H9 (cell line): ENCODE data around the gene RAI2. TPM values are rescaled to one million over a fixed set of nuclear protein-coding genes. Genes with fewer than 3 reads are reported as not detected.

Experiments used
- DNase-seq: peaks from one replicate; pipeline ENCODE4 v3.0.0-alpha.2; 2017
- H2AFZ ChIP-seq: one replicate; pipeline ENCODE4 v1.6.1; 2013; ENCODE audit warnings: mild to moderate bottlenecking, low read length, control low read depth, moderate library complexity
- H2AK5ac ChIP-seq: 2 replicates; pipeline ENCODE4 v1.6.1; 2013; ENCODE audit warnings: low read length, control low read depth, mixed read lengths; ENCODE audit not compliant: insufficient read length
- H2BK120ac ChIP-seq: one replicate; pipeline ENCODE4 v1.6.1; 2013; ENCODE audit warnings: low read depth, mild to moderate bottlenecking, low read length, control low read depth, inconsistent platforms; ENCODE audit not compliant: poor library complexity, severe bottlenecking
- H2BK12ac ChIP-seq: 2 replicates; pipeline ENCODE4 v1.6.1; 2013; ENCODE audit warnings: low read length, control low read depth, mixed read lengths, low read depth; ENCODE audit not compliant: insufficient read length
- H2BK15ac ChIP-seq: 2 replicates; pipeline ENCODE4 v1.6.1; 2013; ENCODE audit warnings: low read depth, low read length, control low read depth
- H2BK20ac ChIP-seq: one replicate; pipeline ENCODE4 v1.6.1; 2013; ENCODE audit warnings: low read depth, mild to moderate bottlenecking, low read length, control low read depth, inconsistent platforms; ENCODE audit not compliant: poor library complexity, severe bottlenecking
- H2BK5ac ChIP-seq: 2 replicates; pipeline ENCODE4 v1.6.1; 2013; ENCODE audit warnings: low read length, control low read depth, mixed read lengths; ENCODE audit not compliant: insufficient read length
- H3K14ac ChIP-seq: 2 replicates; pipeline ENCODE4 v1.6.1; 2013; ENCODE audit warnings: low read length, control low read depth; ENCODE audit not compliant: insufficient read depth
- H3K18ac ChIP-seq: 2 replicates; pipeline ENCODE4 v1.6.1; 2013; ENCODE audit warnings: low read depth, mild to moderate bottlenecking, mixed read lengths, low read length, control low read depth; ENCODE audit not compliant: insufficient read length
- H3K23ac ChIP-seq: 2 replicates; pipeline ENCODE4 v1.6.1; 2013; ENCODE audit warnings: low read length, control low read depth, mixed read lengths, low read depth; ENCODE audit not compliant: insufficient read length
- H3K23me2 ChIP-seq: 2 replicates; pipeline ENCODE4 v1.6.1; 2013; ENCODE audit warnings: low read depth, mild to moderate bottlenecking, mixed read lengths, low read length, control low read depth; ENCODE audit not compliant: insufficient read length, poor library complexity, severe bottlenecking
- H3K27ac ChIP-seq: 2 replicates; pipeline ENCODE4 v1.5.1; 2013; ENCODE audit warnings: low read length, control low read depth, mixed read lengths, low read depth; ENCODE audit not compliant: insufficient read length
- H3K27me3 ChIP-seq: 2 replicates; pipeline ENCODE4 v1.6.1; 2013; ENCODE audit warnings: low read length, control low read depth, inconsistent platforms; ENCODE audit not compliant: insufficient read depth
- H3K4ac ChIP-seq: 2 replicates; pipeline ENCODE4 v1.6.1; 2013; ENCODE audit warnings: low read depth, mild to moderate bottlenecking, control low read depth, inconsistent platforms, low read length, moderate library complexity
- H3K4me1 ChIP-seq: 2 replicates; pipeline ENCODE4 v1.6.1; 2013; ENCODE audit warnings: low read length, control low read depth, inconsistent platforms; ENCODE audit not compliant: insufficient read depth
- H3K4me2 ChIP-seq: 2 replicates; pipeline ENCODE4 v1.6.1; 2013; ENCODE audit warnings: low read length, control low read depth, mixed read lengths; ENCODE audit not compliant: insufficient read length, insufficient read depth
- H3K56ac ChIP-seq: 2 replicates; pipeline ENCODE4 v1.6.1; 2013; ENCODE audit warnings: low read depth, mild to moderate bottlenecking, mixed read lengths, low read length, control low read depth; ENCODE audit not compliant: insufficient read length
- H3K79me1 ChIP-seq: 2 replicates; pipeline ENCODE4 v1.6.1; 2013; ENCODE audit warnings: low read depth, mild to moderate bottlenecking, moderate library complexity, low read length, control low read depth, inconsistent platforms; ENCODE audit not compliant: insufficient read depth, poor library complexity, severe bottlenecking
- H3K79me2 ChIP-seq: 2 replicates; pipeline ENCODE4 v1.6.1; 2013; ENCODE audit warnings: low read length, control low read depth, inconsistent platforms; ENCODE audit not compliant: insufficient read depth
- H3K9ac ChIP-seq: 2 replicates; pipeline ENCODE4 v1.6.1; 2013; ENCODE audit warnings: low read length, control low read depth, mixed read lengths; ENCODE audit not compliant: insufficient read length; ENCODE audit errors: extremely low read depth
- H3K9me3 ChIP-seq: one replicate; pipeline ENCODE4 v1.6.1; 2013; ENCODE audit warnings: low read depth, low read length, inconsistent platforms; ENCODE audit not compliant: control insufficient read depth
- H3T11ph ChIP-seq: one replicate; pipeline ENCODE4 v1.6.1; 2013; ENCODE audit warnings: mild to moderate bottlenecking, low read length, control low read depth, inconsistent platforms
- H4K20me1 ChIP-seq: one replicate; pipeline ENCODE4 v1.6.1; 2013; ENCODE audit not compliant: control insufficient read depth, insufficient read length, insufficient read depth
- H4K5ac ChIP-seq: 2 replicates; pipeline ENCODE4 v1.6.1; 2013; ENCODE audit warnings: low read depth, mild to moderate bottlenecking, mixed read lengths, low read length, control low read depth; ENCODE audit not compliant: insufficient read length
- H4K8ac ChIP-seq: replicated peaks from 2 replicates; pipeline ENCODE4 v1.6.1; 2013; ENCODE audit warnings: low read length, control low read depth, mixed read lengths, low read depth; ENCODE audit not compliant: insufficient read length
- H4K91ac ChIP-seq: 2 replicates; pipeline ENCODE4 v1.6.1; 2013; ENCODE audit warnings: low read depth, mild to moderate bottlenecking, moderate library complexity, mixed read lengths, low read length, control low read depth; ENCODE audit not compliant: insufficient read length
- H3K27ac Mint-ChIP-seq, 3 experiments: 2 replicates in 2 of 3; 3 replicates in 1 of 3; pipeline ENCODE4 v1.8.0; 2020 to 2021; ENCODE audit warnings: mixed read lengths in 3 of 3, mild to moderate bottlenecking in 1 of 3, moderate library complexity in 1 of 3
- H3K27me3 Mint-ChIP-seq: 2 replicates; pipeline ENCODE4 v1.8.0; 2021; ENCODE audit warnings: low read depth, mild to moderate bottlenecking, moderate library complexity, mixed read lengths
- H3K36me3 Mint-ChIP-seq, 3 experiments: 2 replicates in 2 of 3; 3 replicates in 1 of 3; pipeline ENCODE4 v1.8.0; 2020 to 2021; ENCODE audit warnings: low read depth in 3 of 3, mixed read lengths in 3 of 3; ENCODE audit not compliant: insufficient read depth in 1 of 3
- H3K4me1 Mint-ChIP-seq, 2 experiments: 2 replicates each; pipeline ENCODE4 v1.8.0; 2020; ENCODE audit warnings: mixed read lengths in 2 of 2
- H3K4me3 Mint-ChIP-seq, 2 experiments: 2 replicates in 1 of 2; 3 replicates in 1 of 2; pipeline ENCODE4 v1.8.0; 2020 to 2021; ENCODE audit warnings: mild to moderate bottlenecking in 2 of 2, mixed read lengths in 2 of 2, moderate library complexity in 1 of 2
- H3K9me3 Mint-ChIP-seq, 2 experiments: 2 replicates in 1 of 2; 3 replicates in 1 of 2; pipeline ENCODE4 v1.8.0; 2020; ENCODE audit warnings: mild to moderate bottlenecking in 2 of 2, mixed read lengths in 2 of 2, moderate library complexity in 1 of 2
- WGBS: extraction: QIAGEN DNeasy Blood & Tissue Kit; methylation state at CpG from one replicate; pipeline ENCODE4 v1.1.7; 2013; ENCODE audit warnings: missing lambda C conversion rate, low lambda C conversion rate, mixed read lengths; ENCODE audit not compliant: insufficient read length; ENCODE audit errors: extremely low coverage; 5-methylcytosine and 5-hydroxymethylcytosine counted together
- total RNA-seq: library from RNA; stranded (reverse); gene quantifications from 2 replicates; pipeline ENCODE4 v1.2.1, GENCODE V29; 2021
- TF ChIP-seq, protein P1 (sequence below): fragments of 200-600 bp; sonication (generic); conservative IDR thresholded peaks from 3 replicates; pipeline ENCODE4 v1.8.0; 2021; ENCODE audit warnings: antibody characterized with exemption, mild to moderate bottlenecking

The RAI2 gene
- total RNA-seq, 1 experiment from 2014 or later, result 0.72 TPM

DNA sequence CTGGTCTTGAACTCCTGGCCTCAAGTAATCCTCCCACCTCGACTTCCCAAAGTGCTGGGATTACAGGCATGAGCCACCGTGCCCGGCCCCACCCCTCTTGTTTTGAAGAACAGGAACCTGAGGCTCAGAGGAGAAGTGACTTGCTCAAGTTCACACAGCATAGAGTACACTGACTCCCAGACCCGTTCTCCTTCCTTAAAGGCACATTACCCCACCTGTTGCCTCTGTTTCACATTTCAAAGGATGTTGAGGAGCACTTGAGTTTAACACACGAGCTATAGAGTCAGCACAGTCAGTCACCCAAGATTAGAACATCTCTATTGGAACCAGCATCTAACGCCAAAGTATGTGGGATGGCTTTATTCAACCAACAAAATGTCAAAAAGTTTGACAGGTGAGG lies 51.1 kb downstream of the RAI2 start:
- Histone ChIP-seq H2BK120ac (no peak overlapping the region), H2BK5ac (no peak overlapping the region), H2BK20ac (no peak overlapping the region), H3K79me2 (no peaks in the 10 kb centered on the region), H3K27ac (no peak overlapping the region), H3K4ac (no peak overlapping the region), H3K27me3 (no peaks in the 10 kb centered on the region), H3K4me1 (no peaks in the 10 kb centered on the region), H3K79me1 (no peaks in the 10 kb centered on the region), H4K91ac (no peak overlapping the region), H3K23me2 (no peaks in the 10 kb centered on the region), H3K18ac (no peak overlapping the region), H3K56ac (no peak overlapping the region), H3K14ac (no peak overlapping the region), H3K23ac (no peak overlapping the region), H4K8ac (no peak overlapping the region), H2AK5ac (no peak overlapping the region), H3K9me3 (no peaks in the 10 kb centered on the region), H4K20me1 (no peaks in the 10 kb centered on the region), H3K4me2 (no peak overlapping the region), H4K5ac (no peak overlapping the region), H3T11ph (no peak overlapping the region), H2AFZ (no peak overlapping the region), H3K9ac (no peak overlapping the region), H2BK12ac (no peak overlapping the region), H2BK15ac (no peak overlapping the region)
- Mint-ChIP-seq H3K36me3 (peaks cover 0 to 2% (median 0%) of the 10 kb centered on the region in 3 experiments; a peak in 2 of 7 replicates), H3K27me3 (peaks cover 3% of the 10 kb centered on the region), H3K4me3 (no peak overlapping the region), H3K9me3 (peaks cover 53 to 57% of the 10 kb centered on the region in 2 experiments), H3K4me1 (peaks cover 4 to 5% of the 10 kb centered on the region in 2 experiments; a peak in 1 of 4 replicates), H3K27ac (no peak overlapping the region)
- DNase-seq, result no peak
- WGBS, result no CpG with 5 or more reads among the region's 6 CpGs
- TF ChIP-seq, protein P1, sequence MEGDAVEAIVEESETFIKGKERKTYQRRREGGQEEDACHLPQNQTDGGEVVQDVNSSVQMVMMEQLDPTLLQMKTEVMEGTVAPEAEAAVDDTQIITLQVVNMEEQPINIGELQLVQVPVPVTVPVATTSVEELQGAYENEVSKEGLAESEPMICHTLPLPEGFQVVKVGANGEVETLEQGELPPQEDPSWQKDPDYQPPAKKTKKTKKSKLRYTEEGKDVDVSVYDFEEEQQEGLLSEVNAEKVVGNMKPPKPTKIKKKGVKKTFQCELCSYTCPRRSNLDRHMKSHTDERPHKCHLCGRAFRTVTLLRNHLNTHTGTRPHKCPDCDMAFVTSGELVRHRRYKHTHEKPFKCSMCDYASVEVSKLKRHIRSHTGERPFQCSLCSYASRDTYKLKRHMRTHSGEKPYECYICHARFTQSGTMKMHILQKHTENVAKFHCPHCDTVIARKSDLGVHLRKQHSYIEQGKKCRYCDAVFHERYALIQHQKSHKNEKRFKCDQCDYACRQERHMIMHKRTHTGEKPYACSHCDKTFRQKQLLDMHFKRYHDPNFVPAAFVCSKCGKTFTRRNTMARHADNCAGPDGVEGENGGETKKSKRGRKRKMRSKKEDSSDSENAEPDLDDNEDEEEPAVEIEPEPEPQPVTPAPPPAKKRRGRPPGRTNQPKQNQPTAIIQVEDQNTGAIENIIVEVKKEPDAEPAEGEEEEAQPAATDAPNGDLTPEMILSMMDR, result no peak
